ENCODE measurements around the gene MIF4GD.

MIF4GD gene

GRCh38 chr17:75242461-75243042 is 28.5 kb downstream of the MIF4GD start:
- no peak for ATAC-seq
- TF ChIP-seq ISL1 (CRISPR knock-in tag; IDR thresholded peaks at IDR 0.05) (no peak), SNAI2 (CRISPR knock-in tag; IDR thresholded peaks at IDR 0.05) (no peak), CREB5 (CRISPR knock-in tag; IDR thresholded peaks at IDR 0.05; ENCODE audit: low read depth) (no peak), GLIS3 (CRISPR knock-in tag; IDR thresholded peaks at IDR 0.05) (no peak), ARNTL (CRISPR knock-in tag; IDR thresholded peaks at IDR 0.05; ENCODE audit: borderline replicate concordance, low read depth) (no peak), TOX (CRISPR knock-in tag; IDR thresholded peaks at IDR 0.05; ENCODE audit: borderline replicate concordance) (no peak), OSR1 (CRISPR knock-in tag; IDR thresholded peaks at IDR 0.05) (no peak), ZNF565 (CRISPR knock-in tag; conservative IDR thresholded peaks at IDR 0.05; ENCODE audit: low read depth) (no peak), ZNF8 (CRISPR knock-in tag; IDR thresholded peaks at IDR 0.05) (no peak)

GRCh38 chr17:75241996-75242460 is 29.0 kb downstream of the MIF4GD start:
- no peak for TF ChIP-seq RARB (CRISPR knock-in tag; IDR thresholded peaks at IDR 0.05)
- no peak for TF ChIP-seq PPARA (CRISPR knock-in tag; IDR thresholded peaks at IDR 0.05; ENCODE audit: borderline replicate concordance)
- TF ChIP-seq ESRRG (CRISPR knock-in tag; IDR thresholded peaks at IDR 0.05), result no peak
- TF ChIP-seq ZNF70 (CRISPR knock-in tag; IDR thresholded peaks at IDR 0.05), result no peak
- no peak for TF ChIP-seq SNAI2 (CRISPR knock-in tag; IDR thresholded peaks at IDR 0.05)
- no peak for TF ChIP-seq ZFP30 (CRISPR knock-in tag; IDR thresholded peaks at IDR 0.05)
- no peak for TF ChIP-seq PATZ1 (CRISPR knock-in tag; IDR thresholded peaks at IDR 0.05; ENCODE audit: borderline replicate concordance)
- TF ChIP-seq ARNTL (CRISPR knock-in tag; IDR thresholded peaks at IDR 0.05; ENCODE audit: borderline replicate concordance, low read depth), result no peak
- no peak for TF ChIP-seq TCF4 (CRISPR knock-in tag; IDR thresholded peaks at IDR 0.05; ENCODE audit: borderline replicate concordance)
- TF ChIP-seq, protein P1, sequence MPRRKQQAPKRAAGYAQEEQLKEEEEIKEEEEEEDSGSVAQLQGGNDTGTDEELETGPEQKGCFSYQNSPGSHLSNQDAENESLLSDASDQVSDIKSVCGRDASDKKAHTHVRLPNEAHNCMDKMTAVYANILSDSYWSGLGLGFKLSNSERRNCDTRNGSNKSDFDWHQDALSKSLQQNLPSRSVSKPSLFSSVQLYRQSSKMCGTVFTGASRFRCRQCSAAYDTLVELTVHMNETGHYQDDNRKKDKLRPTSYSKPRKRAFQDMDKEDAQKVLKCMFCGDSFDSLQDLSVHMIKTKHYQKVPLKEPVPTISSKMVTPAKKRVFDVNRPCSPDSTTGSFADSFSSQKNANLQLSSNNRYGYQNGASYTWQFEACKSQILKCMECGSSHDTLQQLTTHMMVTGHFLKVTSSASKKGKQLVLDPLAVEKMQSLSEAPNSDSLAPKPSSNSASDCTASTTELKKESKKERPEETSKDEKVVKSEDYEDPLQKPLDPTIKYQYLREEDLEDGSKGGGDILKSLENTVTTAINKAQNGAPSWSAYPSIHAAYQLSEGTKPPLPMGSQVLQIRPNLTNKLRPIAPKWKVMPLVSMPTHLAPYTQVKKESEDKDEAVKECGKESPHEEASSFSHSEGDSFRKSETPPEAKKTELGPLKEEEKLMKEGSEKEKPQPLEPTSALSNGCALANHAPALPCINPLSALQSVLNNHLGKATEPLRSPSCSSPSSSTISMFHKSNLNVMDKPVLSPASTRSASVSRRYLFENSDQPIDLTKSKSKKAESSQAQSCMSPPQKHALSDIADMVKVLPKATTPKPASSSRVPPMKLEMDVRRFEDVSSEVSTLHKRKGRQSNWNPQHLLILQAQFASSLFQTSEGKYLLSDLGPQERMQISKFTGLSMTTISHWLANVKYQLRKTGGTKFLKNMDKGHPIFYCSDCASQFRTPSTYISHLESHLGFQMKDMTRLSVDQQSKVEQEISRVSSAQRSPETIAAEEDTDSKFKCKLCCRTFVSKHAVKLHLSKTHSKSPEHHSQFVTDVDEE (CRISPR knock-in tag; IDR thresholded peaks at IDR 0.05), result no peak
- TF ChIP-seq ISL1 (CRISPR knock-in tag; IDR thresholded peaks at IDR 0.05), result no peak
- no peak for TF ChIP-seq CSDC2 (CRISPR knock-in tag; IDR thresholded peaks at IDR 0.05)

GRCh38 chr17:75241502-75241901 is 29.5 kb downstream of the MIF4GD start:
- no peak for ATAC-seq
- TF ChIP-seq CREB5 (CRISPR knock-in tag; IDR thresholded peaks at IDR 0.05; ENCODE audit: low read depth), result no peak
- TF ChIP-seq ZC3H10 (CRISPR knock-in tag; IDR thresholded peaks at IDR 0.05), result no peak
- no peak for TF ChIP-seq OSR1 (CRISPR knock-in tag; IDR thresholded peaks at IDR 0.05)
- TF ChIP-seq SNAI2 (CRISPR knock-in tag; IDR thresholded peaks at IDR 0.05), result no peak
- TF ChIP-seq CSDC2 (CRISPR knock-in tag; IDR thresholded peaks at IDR 0.05), result no peak

More at GRCh38 chr17:75241996-75242460, 29.0 kb downstream of the MIF4GD start:
- no peak for ATAC-seq

DNA sequence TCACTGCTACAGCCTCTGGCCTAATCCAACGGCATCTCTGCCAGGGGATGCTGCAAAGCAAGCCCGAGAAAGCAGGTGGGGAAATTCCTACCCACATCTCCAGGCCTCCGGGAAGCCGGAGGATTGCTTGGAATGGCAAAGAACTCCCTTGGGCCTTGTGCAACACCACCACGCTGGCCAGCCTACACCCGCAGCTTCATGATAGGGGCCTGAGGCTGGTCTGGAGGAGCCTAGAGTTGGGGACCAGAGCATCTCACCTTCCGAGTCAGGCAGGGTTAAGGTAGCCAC is 29.9 kb downstream of the MIF4GD start:
- ATAC-seq, result no peak
- no peak for TF ChIP-seq CSRNP3 (CRISPR knock-in tag; IDR thresholded peaks at IDR 0.05)
- TF ChIP-seq SNAI2 (CRISPR knock-in tag; IDR thresholded peaks at IDR 0.05), result no peak
- TF ChIP-seq CSDC2 (CRISPR knock-in tag; IDR thresholded peaks at IDR 0.05), result no peak
- TF ChIP-seq, protein P1 (CRISPR knock-in tag; IDR thresholded peaks at IDR 0.05), result no peak
- no peak for TF ChIP-seq BACH2 (CRISPR knock-in tag; IDR thresholded peaks at IDR 0.05; ENCODE audit: borderline replicate concordance)
- no peak for TF ChIP-seq ISL1 (CRISPR knock-in tag; IDR thresholded peaks at IDR 0.05)
- TF ChIP-seq TOX (CRISPR knock-in tag; IDR thresholded peaks at IDR 0.05; ENCODE audit: borderline replicate concordance), result no peak
- no peak for TF ChIP-seq ESRRG (CRISPR knock-in tag; IDR thresholded peaks at IDR 0.05)

Measured in SK-N-SH treated with all-trans-retinoic acid at 6 μM for 48 hours (cell line).